Activated T-cell treated with anti-CD3 and anti-CD28 coated beads, Interleukin-2, amount 50 U/mL, for 1 hour (primary cell): ENCODE data around the gene TMEM86A.

Source experiments
- DNase-seq: peaks from one replicate; pipeline ENCODE4 v3.0.0-alpha.2; 2020

Gene TMEM86A

GRCh38 chr11:18700872-18701271, 2.3 kb downstream of the TMEM86A start:
- no peak for DNase-seq

GRCh38 chr11:18701614-18702216, 3.1 kb downstream of the TMEM86A start:
- no peak for DNase-seq

- no peak for DNase-seq
Measured at GRCh38 chr11:18703001-18703763, 4.6 kb downstream of the TMEM86A start.

DNA sequence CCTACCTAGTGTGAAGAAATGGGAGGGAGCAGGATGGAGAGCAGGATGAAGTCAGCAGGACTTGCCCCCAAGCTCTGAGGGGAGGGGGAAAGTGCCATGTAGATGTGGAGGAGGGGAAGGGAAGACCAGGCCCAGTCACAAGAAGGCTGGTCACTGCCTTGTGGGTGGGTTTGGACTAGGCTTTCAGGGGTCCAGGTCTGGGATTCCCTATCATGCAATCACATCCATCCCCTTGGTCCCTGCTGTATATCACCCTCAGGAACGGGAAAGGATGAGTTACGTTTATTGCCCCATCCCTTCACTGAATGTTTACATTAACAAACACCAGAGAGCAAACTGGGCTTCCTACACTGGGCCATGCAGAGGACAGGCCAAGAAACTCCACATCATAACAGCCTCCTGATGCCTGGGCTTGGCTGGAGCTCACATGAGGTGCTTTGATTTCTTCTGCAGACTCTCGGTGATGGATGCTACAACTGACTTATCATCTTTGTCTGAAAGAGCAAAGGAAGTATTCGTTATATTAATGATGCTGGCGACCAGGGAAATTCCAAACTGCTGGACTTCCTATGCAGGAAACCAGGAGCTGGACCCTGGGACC, 5.6 kb downstream of the TMEM86A start:
- no peak for DNase-seq

DNA sequence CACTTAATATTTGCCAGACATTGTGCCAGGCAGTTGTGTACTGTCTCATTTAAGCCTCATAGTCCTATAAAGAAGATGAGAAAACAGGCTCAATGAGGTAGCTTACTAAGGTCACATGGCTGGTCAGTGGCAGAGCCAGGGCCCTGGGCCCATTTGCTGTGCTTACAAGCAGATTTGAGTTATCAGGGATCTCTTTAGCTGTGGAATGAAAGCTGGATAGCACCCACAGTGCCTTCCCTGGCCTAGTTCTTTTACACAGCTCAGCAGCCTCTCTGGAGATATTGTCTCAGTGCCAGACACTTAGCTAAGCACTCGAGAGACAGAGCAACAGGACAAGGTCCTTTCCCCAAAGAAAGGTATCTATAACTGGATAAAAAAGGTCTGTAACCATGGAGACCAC, 6.1 kb downstream of the TMEM86A start:
- DNase-seq = no peak

DNA sequence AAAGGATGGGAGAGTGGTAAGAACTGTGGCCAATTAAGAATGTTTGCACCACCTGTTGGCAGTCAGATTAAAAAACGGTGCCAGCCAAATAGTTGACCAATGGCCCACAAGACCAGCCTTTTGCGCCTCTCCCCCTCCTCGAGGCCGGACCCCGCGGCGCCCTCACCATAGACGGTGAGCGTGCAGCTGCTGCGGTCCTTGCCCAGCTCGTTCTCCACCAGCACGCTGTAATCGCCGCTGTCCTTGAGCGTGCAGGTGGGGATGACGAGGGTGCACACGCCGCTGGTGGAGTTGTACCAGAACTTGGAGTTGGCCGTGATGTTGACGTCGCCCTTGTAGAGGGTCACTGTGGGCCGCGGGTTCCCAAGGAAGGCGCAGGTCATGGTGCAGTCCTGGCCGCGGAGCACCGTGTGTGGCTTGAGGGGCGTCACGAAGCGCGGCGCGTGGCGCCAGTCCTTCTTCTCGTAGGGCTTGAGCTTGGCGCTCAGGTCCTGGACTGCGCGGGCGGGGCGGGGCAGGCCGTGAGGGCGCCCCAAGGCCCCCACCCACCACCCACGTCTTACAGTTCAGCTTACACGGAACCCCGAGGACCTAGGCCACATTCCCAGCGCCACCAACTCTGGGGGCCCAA, 7.2 kb downstream of the TMEM86A start:
- peak; percentile 45 for DNase-seq

DNA sequence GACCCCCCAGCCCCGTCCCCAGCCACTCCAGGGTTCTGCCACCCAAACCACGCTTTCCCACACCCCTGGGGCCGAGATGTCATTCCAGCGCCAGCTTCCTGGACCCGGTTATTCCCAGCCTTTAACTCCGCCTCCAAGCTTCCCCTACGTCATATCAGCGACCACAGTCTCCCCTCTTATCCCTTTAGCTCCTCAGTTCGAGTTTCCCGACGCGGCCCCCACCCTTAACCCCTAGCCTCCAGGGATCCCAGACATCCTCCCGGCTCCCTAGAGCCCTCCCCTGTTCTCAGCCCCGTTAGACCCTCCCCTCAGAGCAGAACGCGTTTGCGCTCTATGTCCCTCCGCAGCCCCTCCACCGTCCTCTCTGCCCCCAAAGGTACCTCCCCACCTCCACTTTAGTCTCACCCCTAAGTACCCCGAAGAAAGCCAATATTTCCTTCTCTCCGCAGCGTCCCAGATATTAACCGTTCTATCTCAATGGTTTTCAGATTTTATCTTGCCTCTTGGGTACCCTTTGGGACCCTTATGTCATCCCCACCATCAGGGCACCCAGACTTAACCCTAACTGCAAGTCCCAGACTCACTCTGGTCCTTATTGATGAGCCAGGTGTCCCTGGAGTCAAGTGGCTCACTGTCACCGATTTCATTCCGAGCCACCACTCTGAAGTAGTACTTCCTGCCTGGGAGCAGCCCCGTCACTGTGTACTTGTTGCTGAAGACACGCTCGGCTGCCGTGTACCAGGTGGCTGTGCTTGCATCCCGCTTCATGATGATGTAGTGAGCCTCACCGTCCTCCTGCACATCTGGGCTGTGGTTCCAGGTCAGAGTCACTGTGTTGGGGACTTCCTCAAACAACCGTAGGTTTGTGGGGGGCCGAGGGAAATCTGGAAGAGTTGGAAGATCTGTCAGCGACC, 8.0 kb downstream of the TMEM86A start:
- peak; percentile 59 for DNase-seq

- DNase-seq = no peak
Measured at GRCh38 chr11:18707811-18708340, 9.3 kb downstream of the TMEM86A start.

- DNase-seq = no peak
Measured at GRCh38 chr11:18709414-18709813, 10.8 kb downstream of the TMEM86A start.

DNA sequence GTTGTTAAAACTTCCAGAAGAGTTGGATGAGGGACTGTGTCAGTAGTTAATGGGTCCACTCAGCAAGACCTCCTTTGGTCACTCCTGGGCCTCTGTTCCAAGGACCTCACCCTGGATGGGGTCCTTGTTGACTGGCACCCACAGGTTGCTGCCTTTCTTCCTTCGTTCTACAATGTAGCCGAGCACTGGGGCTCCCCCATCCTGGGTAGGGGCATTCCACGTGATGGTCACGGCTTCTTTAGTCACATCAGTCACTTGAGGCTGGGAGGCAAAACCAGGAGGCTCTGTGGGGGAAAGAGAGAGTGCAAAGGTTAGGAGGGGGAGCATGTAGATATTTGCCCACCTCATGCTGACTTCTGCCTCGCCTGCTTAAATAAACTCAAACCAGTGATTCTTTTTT, 12.0 kb downstream of the TMEM86A start:
- no peak for DNase-seq

DNA sequence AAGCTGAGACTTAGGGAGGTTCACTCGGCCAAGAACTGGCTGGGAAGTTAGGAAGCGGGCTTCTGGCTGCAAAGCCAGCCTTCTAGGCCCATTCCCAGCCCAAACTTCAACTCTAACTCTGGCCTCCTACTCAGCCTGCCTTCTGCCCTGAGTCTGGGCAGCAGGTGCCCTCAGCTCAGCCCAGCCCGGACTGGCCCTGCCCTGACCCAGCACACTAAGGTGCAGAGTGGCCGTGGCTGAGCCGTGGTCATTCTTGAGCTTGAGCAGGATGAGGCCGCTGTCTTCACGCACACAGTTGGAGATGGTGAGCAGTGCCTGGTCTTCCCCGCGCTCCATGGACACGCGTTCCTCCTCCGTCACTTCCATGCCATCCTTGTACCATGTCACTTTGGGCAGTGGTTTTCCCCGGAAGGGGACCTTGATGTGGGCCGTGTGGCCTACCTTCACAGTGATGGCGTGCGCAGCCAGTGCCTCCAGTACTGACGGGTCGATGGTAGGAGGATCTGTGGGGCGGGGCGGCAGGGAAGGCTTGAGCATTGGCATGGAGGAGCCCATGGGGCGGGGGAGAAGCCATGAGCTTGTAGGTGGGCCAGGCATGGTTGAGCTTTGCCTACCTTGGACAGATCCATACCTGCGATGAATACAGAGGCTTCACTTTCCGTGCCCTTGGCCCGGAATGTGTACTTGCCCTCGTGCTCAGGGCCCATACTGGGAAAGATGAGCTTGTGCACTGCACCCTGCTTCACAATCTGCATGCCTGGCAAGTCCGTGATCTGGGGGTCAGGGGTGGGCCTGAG, 15.3 kb downstream of the TMEM86A start:
- no peak for DNase-seq

DNA sequence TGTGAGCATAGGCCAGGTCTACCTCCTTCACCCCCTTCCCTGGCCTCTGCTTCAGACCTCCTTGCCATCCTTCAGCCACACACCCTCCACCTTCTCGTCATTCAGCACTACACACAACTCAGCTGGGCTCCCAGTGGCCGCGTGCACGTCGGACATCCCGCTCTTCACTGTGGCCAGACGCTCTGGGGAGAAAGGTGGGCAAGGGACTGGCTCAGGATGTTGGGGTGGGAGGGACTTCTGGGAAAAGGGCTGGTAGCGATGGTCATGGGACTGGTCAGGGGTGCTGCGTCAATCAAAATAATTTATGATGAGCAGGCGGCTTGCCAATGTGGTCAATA, 15.8 kb downstream of the TMEM86A start:
- DNase-seq = no peak

DNA sequence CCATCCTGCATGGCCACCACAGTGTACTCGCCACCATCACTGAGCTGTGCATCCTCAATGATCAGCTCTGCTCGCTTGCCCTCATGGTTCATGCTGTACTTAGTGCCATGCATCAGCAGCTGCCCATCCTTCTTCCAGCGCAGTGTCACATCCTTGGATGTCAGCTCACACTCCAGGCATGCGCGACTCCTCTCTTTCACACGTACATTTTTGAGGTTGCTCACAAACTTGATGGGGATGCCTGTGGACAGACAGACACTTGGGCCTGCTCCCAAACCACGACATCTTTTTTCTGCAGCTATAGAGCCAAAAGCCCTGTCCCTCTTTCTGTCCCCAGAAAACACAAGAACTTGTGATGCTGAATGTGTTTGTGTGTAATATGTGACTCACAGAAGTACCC, 16.9 kb downstream of the TMEM86A start:
- no peak for DNase-seq

DNA sequence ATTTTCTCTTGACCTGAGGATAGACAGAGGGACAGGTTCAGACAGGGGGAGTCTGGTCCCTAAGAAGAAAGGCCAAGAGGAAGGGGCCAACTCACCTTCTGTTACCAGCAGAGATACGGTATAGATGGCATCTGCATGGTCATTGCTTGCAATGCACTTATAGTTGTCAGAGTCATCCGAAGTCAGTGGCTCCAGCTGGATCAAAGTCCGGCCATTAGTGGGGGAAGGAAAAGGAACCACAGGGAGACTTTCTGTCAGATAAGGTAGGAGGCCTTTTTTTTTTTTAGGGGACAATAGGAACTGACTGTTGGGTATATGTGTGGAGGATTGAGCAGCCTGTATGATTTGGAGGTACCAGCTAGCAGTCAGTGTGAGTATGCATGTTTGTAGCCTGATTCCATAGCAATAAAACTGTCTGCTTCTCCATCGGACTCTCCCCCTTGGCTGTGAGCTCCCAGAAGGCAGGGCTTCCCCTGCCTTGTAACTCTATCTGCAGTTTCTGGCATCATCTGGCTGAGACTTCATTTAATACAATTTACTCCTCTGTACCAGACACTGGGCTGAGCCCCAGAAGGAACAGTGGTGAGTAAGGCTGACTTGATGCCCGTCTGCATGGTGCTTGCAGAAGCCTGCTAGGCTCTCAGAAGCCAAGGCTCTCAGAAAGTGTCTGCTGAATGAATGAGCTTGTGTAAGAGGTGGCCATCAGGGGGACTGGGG, 21.7 kb downstream of the TMEM86A start:
- DNase-seq = no peak

DNA sequence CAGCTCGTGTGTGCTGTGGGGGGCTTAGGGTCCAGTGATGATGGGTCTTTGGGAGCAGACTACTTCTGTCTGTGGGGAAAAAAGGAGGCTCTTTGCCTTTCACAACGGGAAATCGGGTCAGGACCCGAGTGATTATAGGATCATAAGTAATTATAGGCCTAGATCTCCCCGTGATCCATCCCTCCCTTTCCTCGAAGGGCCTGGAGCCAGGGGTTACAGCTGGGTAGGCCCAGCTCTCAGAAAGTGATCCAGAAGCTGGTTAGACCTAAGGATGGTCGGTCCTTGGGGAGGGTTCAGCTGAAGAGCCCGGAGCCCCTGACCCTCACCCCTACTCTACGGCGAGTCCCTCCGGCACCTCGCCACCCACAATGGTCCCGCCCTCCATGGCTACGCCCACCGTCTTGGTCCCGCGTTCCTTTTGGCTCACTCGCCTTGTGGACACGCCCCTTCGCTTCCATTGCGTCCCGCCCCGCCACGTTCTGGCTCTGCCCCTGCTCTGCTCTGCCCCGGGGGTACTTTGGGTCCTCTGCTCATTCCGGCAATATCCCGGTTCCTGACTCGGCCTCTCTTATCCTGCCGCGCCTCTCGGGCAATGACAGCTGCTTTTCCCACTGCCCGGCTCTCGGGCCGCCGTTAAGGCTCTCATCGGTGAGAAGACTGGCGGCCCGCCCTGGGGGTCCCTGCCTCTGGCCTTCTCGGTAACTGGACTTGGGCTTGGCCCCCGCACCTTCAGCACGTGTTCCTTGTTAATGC, 22.4 kb downstream of the TMEM86A start:
- peak; percentile 87 for DNase-seq

- DNase-seq = peak; percentile 58
Measured at GRCh38 chr11:18721561-18722292, 23.1 kb downstream of the TMEM86A start.

- no peak for DNase-seq
Measured at GRCh38 chr11:18722293-18722637, 23.7 kb downstream of the TMEM86A start.

DNA sequence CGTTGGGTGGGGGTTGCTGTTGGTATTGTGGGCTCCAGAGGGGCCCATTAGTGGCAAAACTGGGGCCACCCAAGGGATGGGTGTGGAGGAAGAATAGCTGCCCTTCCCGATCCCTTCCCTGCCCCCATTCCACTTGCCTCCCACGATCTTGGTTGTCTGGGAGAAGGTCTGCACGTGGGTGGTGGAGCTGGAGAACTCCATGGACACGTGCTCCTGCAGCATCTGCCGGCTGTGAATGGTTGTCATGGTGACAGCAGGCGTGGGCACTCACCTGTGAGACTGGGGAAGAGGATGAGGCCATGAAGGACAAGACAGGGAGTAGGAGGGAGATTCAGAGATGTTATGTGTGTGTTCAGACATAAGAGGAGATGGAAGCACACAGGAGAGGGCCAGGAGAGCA, 25.4 kb downstream of the TMEM86A start:
- no peak for DNase-seq

DNA sequence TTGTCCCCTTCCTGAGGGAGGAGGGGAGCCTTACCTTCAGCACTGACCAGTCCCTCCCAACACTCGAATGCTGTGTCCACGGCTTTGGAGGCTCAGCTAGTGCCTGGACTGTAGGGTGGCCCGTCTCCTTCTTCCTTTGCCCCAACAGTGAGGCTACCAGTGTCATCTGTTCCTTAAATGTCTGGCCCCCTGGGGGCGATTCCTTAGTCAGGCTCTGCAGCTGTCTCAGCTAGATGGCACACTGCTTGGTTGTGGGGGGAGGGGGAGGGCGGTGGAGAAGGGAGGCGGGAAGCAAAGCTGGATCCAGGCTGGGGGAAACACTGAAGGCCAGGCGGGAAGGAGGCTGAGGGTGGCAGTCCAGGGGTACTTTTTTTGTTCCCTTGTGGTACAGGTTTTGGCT, 27.5 kb downstream of the TMEM86A start, which contains the start of gene IGSF22:
IGSF22 (minus strand) TSS at position 149 of the 400 bp plus-strand sequence. CDS start 1,952 bp downstream, outside the sequence.
- no peak for DNase-seq
